ENCODE results near the gene COPS8.

COPS8 gene

GRCh38 chr2:237066396-237066795, 19.3 kb upstream of the COPS8 start:
- no peak for DNase-seq

GRCh38 chr2:237068005-237068576, 17.6 kb upstream of the COPS8 start:
- no peak for DNase-seq

GRCh38 chr2:237072067-237072931, 13.4 kb upstream of the COPS8 start:
- DNase-seq = peak; percentile 32 to 63

GRCh38 chr2:237073552-237073951, 12.1 kb upstream of the COPS8 start:
- no peak for DNase-seq

- DNase-seq = no peak
These were observed 11.3 kb upstream of the COPS8 start for GRCh38 chr2:237074211-237074993.

GRCh38 chr2:237075749-237076599, 9.7 kb upstream of the COPS8 start:
- no peak for DNase-seq

- no peak for DNase-seq
These were observed 4.1 kb upstream of the COPS8 start for GRCh38 chr2:237081596-237081995.

- no peak for DNase-seq
These were observed 2.7 kb upstream of the COPS8 start for GRCh38 chr2:237083026-237083425.

GRCh38 chr2:237084444-237084843, 1.2 kb upstream of the COPS8 start:
- no peak for DNase-seq

GRCh38 chr2:237090906-237091305, 5.2 kb downstream of the COPS8 start:
- no peak for DNase-seq

- DNase-seq = no peak
These were observed 6.2 kb downstream of the COPS8 start for GRCh38 chr2:237091779-237092436.

GRCh38 chr2:237092506-237092905, 6.8 kb downstream of the COPS8 start:
- DNase-seq = no peak

GRCh38 chr2:237092920-237093781, 7.5 kb downstream of the COPS8 start:
- DNase-seq = peak in 1 of 2 experiments; percentile 13

GRCh38 chr2:237096201-237096600, 10.5 kb downstream of the COPS8 start:
- no peak for DNase-seq

GRCh38 chr2:237096911-237097310, 11.2 kb downstream of the COPS8 start:
- no peak for DNase-seq

- DNase-seq = no peak
These were observed 11.7 kb downstream of the COPS8 start for GRCh38 chr2:237097326-237097910.

- no peak for DNase-seq
These were observed 12.4 kb downstream of the COPS8 start for GRCh38 chr2:237097911-237098702.

- DNase-seq = no peak
These were observed 14.1 kb downstream of the COPS8 start for GRCh38 chr2:237099804-237100203.

GRCh38 chr2:237101118-237101979, 15.7 kb downstream of the COPS8 start:
- DNase-seq = no peak
